B cell (primary cell): ENCODE data around the gene TSPAN8. TPM values are rescaled to one million over a fixed set of nuclear protein-coding genes. Genes with fewer than 3 reads are reported as not detected.
"Not testable (repeated sequence)": the region's sequence is repeated elsewhere in the genome, so short reads cannot be mapped to it uniquely, and the experiment has no call there.

Experiments
- ATAC-seq: fragments of 200-7000 bp; cut with Tn5 transposase; one replicate; pipeline ENCODE4 v1.10.0; 2021; ENCODE audit warnings: low read depth, mild to moderate bottlenecking, moderate number of reproducible peaks, moderate library complexity
- CTCF ChIA-PET: fragments of 350-600 bp; sonication (Branson Sonifier 250); formaldehyde crosslinking; loops from one replicate; lab custom pipeline; 2021; ENCODE audit warnings: antibody characterized with exemption, inconsistent platforms; lab: Charles Lee
- POLR2A ChIA-PET: fragments of 350-600 bp; sonication (Branson Sonifier 250); formaldehyde crosslinking; loops from one replicate; lab custom pipeline; 2021; ENCODE audit warnings: antibody characterized with exemption; lab: Charles Lee
- DNase-seq: peaks from one replicate; pipeline ENCODE4 v3.0.0; 2013
- H2AFZ ChIP-seq: 2 replicates; pipeline ENCODE4 v1.6.1; 2012; ENCODE audit warnings: mild to moderate bottlenecking, low read depth, low read length; ENCODE audit not compliant: insufficient read depth, poor library complexity, severe bottlenecking
- H3K27ac ChIP-seq, 2 donors: 1 replicate in 1 of 2; 2 replicates in 1 of 2; pipeline ENCODE4 v1.5.1; 2012 to 2013; ENCODE audit warnings: low read length in 2 of 2, mild to moderate bottlenecking in 2 of 2, moderate library complexity in 1 of 2
- H3K27me3 ChIP-seq, 4 experiments: fragments of 200-600 bp in 1 of 4; sonication (generic) in 1 of 4; replicated peaks in 1 of 4; 1 replicate in 2 of 4; 2 replicates in 2 of 4; pipeline versions ENCODE4 v1.6.1 to v1.7.0; 2013 to 2016; ENCODE audit warnings: low read length in 3 of 4, mild to moderate bottlenecking in 2 of 4, mixed read lengths in 1 of 4, moderate library complexity in 1 of 4; ENCODE audit not compliant: insufficient read depth in 4 of 4, control insufficient read depth in 3 of 4; ENCODE audit errors: control extremely low read depth in 1 of 4
- H3K36me3 ChIP-seq, 2 experiments: replicated peaks in 1 of 2; 1 replicate in 1 of 2; 2 replicates in 1 of 2; pipeline versions ENCODE4 v1.6.1 to v1.7.1; 2013; ENCODE audit warnings: low read length in 1 of 2; ENCODE audit not compliant: insufficient read depth in 2 of 2, control insufficient read depth in 1 of 2; ENCODE audit errors: control extremely low read depth in 1 of 2, extremely low read depth in 1 of 2
- H3K4me1 ChIP-seq, 2 donors: fragments of 200-600 bp in 1 of 2; sonication (generic) in 1 of 2; 1 replicate in 1 of 2; 2 replicates in 1 of 2; pipeline versions ENCODE4 v1.5.1 to v1.6.1; 2013 to 2017; ENCODE audit warnings: low read length in 2 of 2; ENCODE audit not compliant: control insufficient read depth in 2 of 2, insufficient read depth in 2 of 2
- H3K4me2 ChIP-seq: replicated peaks from 2 replicates; pipeline ENCODE3; 2012; ENCODE audit warnings: mild to moderate bottlenecking, low read depth, low read length; ENCODE audit not compliant: poor library complexity, severe bottlenecking
- H3K4me3 ChIP-seq, 5 experiments: fragments of 200-600 bp in 1 of 5; sonication (generic) in 1 of 5; 1 replicate in 3 of 5; 2 replicates in 2 of 5; pipeline versions ENCODE4 v1.5.1 to v1.7.0; 2011 to 2016; ENCODE audit warnings: low read length in 4 of 5, mild to moderate bottlenecking in 4 of 5, low read depth in 2 of 5, control low read depth in 1 of 5, moderate library complexity in 1 of 5; ENCODE audit not compliant: insufficient read depth in 1 of 5; ENCODE audit errors: control extremely low read depth in 1 of 5, extremely low read depth in 1 of 5
- H3K79me2 ChIP-seq: fragments of 200-600 bp; sonication (generic); one replicate; pipeline ENCODE4 v1.6.0; 2016; ENCODE audit warnings: low read length; ENCODE audit not compliant: control insufficient read depth, insufficient read depth
- H3K9ac ChIP-seq: fragments of 200-600 bp; sonication (generic); 2 replicates; pipeline ENCODE4 v1.6.1; 2017; ENCODE audit warnings: mild to moderate bottlenecking, low read length, moderate library complexity
- H3K9me3 ChIP-seq, 3 donors: one replicate each; pipeline versions ENCODE4 v1.6.1 to v1.7.1; 2013; ENCODE audit warnings: low read length in 2 of 3; ENCODE audit not compliant: control insufficient read depth in 2 of 3, insufficient read depth in 1 of 3; ENCODE audit errors: control extremely low read depth in 1 of 3
- H4K20me1 ChIP-seq: 2 replicates; pipeline ENCODE4 v1.6.0; 2012; ENCODE audit warnings: mild to moderate bottlenecking, low read length; ENCODE audit not compliant: insufficient read depth, control insufficient read depth, poor library complexity, severe bottlenecking
- H3K27ac Mint-ChIP-seq: one replicate; pipeline ENCODE4 v1.8.0; 2021; ENCODE audit warnings: mixed read lengths
- H3K27me3 Mint-ChIP-seq: one replicate; pipeline ENCODE4 v1.8.0; 2021; ENCODE audit warnings: mixed read lengths
- H3K4me1 Mint-ChIP-seq: one replicate; pipeline ENCODE4 v1.8.0; 2021; ENCODE audit warnings: mixed read lengths
- H3K4me3 Mint-ChIP-seq: one replicate; pipeline ENCODE4 v1.8.0; 2021; ENCODE audit warnings: mixed read lengths
- H3K9me3 Mint-ChIP-seq: one replicate; pipeline ENCODE4 v1.8.0; 2022; ENCODE audit warnings: mixed read lengths; ENCODE audit not compliant: insufficient read depth
- EZH2 ChIP-seq: IDR thresholded peaks from 2 replicates; pipeline ENCODE4 v1.6.1; 2012; ENCODE audit warnings: borderline replicate concordance, low read depth, mild to moderate bottlenecking, moderate library complexity, low read length; ENCODE audit not compliant: insufficient read depth, poor library complexity, severe bottlenecking
- WGBS: methylation state at CpG from one replicate; pipeline ENCODE4 v1.1.5; 2013; ENCODE audit warnings: missing lambda C conversion rate; ENCODE audit not compliant: insufficient coverage; 5-methylcytosine and 5-hydroxymethylcytosine counted together
- intact Hi-C: fragments of 100-400 bp; cut with micrococcal nuclease; formaldehyde crosslinking; loops from one replicate; pipeline ENCODE4 v1.10.0; 2022
- polyA plus RNA-seq: library from polyadenylated mRNA; depleted of rRNA; stranded (reverse); fragments of >200 nt; gene quantifications from 2 replicates; pipeline ENCODE4 v1.2.3, GENCODE V29; 2012
- total RNA-seq, 2 donors: library from RNA; stranded (reverse); fragments of 120-200 nt in 1 of 2; gene quantifications; 1 replicate in 1 of 2; 2 replicates in 1 of 2; pipeline versions ENCODE4 v1.2.3 to v1.2.4, GENCODE V29; 2013 to 2022
- TF ChIP-seq, protein P1 (sequence below): fragments of 200-600 bp; IDR thresholded peaks from one replicate; pipeline ENCODE4 v1.8.0; 2022; ENCODE audit warnings: antibody characterized with exemption, mild to moderate bottlenecking

Gene TSPAN8
- total and polyA plus RNA-seq, 2 donors (not counting 1 experiment from before 2014, with no cell fraction given) = not detected

DNA sequence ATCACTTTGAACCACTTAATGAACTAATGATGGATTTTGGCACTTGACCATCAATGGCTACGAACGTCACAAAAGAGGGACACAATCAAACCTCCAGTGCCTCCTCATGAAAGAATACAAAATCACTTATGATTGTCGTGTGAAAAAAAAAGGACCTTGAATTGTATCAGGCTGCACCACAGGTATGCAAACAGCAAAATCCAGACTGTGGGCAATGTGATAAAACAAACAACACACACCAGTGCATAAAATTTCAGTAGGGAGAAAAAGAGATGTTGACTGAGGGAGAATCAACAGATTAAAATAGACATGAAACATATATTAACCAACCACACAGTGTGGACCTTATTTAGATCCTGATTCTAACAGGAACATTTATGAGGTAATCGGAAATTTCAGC is 2.6 kb downstream of the TSPAN8 start:
- Histone ChIP-seq H3K4me1 (no peaks in the 10 kb centered on the region), H3K4me3 (no peak overlapping the region), H3K79me2 (no peaks in the 10 kb centered on the region), H3K27me3 (no peaks in the 10 kb centered on the region), H2AFZ (no peak overlapping the region), H3K9ac (no peak overlapping the region), H3K9me3 (no peaks in the 10 kb centered on the region), H3K36me3 (no peaks in the 10 kb centered on the region), H4K20me1 (no peaks in the 10 kb centered on the region), H3K27ac (no peak overlapping the region), H3K4me2 (no peak overlapping the region)
- no peaks in the 10 kb centered on the region for H3K27me3 Mint-ChIP-seq
- no peak for DNase-seq
- H3K4me1 Mint-ChIP-seq = no peaks in the 10 kb centered on the region
- H3K9me3 Mint-ChIP-seq = peaks cover 6% of the 10 kb centered on the region
- ChIA-PET POLR2A (no interaction called here), CTCF (no interaction called here)
- WGBS = 100% methylated on average over 2 of the region's 4 CpGs
- intact Hi-C loops = no loop called here
- TF ChIP-seq, protein P1, sequence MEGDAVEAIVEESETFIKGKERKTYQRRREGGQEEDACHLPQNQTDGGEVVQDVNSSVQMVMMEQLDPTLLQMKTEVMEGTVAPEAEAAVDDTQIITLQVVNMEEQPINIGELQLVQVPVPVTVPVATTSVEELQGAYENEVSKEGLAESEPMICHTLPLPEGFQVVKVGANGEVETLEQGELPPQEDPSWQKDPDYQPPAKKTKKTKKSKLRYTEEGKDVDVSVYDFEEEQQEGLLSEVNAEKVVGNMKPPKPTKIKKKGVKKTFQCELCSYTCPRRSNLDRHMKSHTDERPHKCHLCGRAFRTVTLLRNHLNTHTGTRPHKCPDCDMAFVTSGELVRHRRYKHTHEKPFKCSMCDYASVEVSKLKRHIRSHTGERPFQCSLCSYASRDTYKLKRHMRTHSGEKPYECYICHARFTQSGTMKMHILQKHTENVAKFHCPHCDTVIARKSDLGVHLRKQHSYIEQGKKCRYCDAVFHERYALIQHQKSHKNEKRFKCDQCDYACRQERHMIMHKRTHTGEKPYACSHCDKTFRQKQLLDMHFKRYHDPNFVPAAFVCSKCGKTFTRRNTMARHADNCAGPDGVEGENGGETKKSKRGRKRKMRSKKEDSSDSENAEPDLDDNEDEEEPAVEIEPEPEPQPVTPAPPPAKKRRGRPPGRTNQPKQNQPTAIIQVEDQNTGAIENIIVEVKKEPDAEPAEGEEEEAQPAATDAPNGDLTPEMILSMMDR = no peak
- no peak for TF ChIP-seq EZH2
- ATAC-seq = no peak
- no peak overlapping the region for H3K4me3 Mint-ChIP-seq
- no peak overlapping the region for H3K27ac Mint-ChIP-seq

DNA sequence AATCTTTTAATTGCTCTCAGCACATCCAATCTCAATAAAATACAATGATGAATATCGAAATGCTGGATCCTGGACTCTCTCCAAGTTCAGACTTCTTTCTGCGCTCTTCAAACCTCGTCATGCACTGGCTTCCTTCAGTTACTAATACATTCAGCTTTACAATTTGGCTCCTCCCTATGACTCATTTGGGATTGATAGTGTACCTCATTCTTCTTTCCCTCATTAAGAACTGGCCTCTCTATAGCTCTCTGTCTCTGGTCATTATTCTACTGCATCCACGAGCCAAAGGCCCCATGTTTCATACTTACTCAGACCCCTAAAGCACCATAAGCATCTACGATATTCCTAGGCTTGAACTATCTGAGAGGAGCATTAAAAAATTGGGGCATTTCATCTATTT is 4.9 kb downstream of the TSPAN8 start:
- POLR2A ChIA-PET = no interaction called here
- Mint-ChIP-seq H3K27ac (no peak overlapping the region), H3K4me3 (no peak overlapping the region), H3K4me1 (no peaks in the 10 kb centered on the region), H3K9me3 (peaks cover 8% of the 10 kb centered on the region), H3K27me3 (no peaks in the 10 kb centered on the region)
- Histone ChIP-seq H3K4me2 (no peak overlapping the region), H3K4me3 (no peak overlapping the region), H3K27me3 (no peaks in the 10 kb centered on the region), H4K20me1 (no peaks in the 10 kb centered on the region), H3K27ac (no peak overlapping the region), H3K79me2 (no peaks in the 10 kb centered on the region), H3K36me3 (no peaks in the 10 kb centered on the region), H2AFZ (no peak overlapping the region), H3K9ac (no peak overlapping the region), H3K4me1 (no peaks in the 10 kb centered on the region), H3K9me3 (no peaks in the 10 kb centered on the region)
- no peak for ATAC-seq
- intact Hi-C loops = no loop called here
- no peak for DNase-seq
- WGBS = 73% methylated on average over 2 of the region's 5 CpGs
- no peak for TF ChIP-seq EZH2
- TF ChIP-seq, protein P1 = no peak
- CTCF ChIA-PET = no interaction called here

DNA sequence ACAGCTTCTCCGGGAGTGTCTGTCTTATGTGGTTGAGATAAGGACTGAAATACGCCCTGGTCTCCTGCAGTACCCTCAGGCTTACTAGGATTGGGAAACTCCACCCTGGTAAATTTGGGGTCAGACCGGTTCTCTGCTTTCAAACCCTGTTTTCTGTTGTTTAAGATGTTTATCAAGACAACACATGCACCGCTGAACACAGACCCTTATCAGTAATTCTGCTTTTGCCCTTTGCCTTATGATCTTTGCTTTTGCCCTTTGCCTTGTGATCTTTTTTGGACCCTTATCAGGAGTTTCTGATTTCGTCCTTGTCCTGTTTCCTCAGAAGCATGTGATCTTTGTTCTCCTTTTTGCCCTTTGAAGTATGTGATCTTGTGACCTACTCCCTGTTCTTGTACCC is 7.8 kb downstream of the TSPAN8 start:
- H3K4me1 Mint-ChIP-seq, H3K4me3 ChIP-seq, H3K79me2 ChIP-seq, ATAC-seq, H4K20me1 ChIP-seq, H3K9me3 ChIP-seq, H3K9me3 Mint-ChIP-seq, H3K4me3 Mint-ChIP-seq, H3K4me2 ChIP-seq, H3K27me3 ChIP-seq, DNase-seq, H3K4me1 ChIP-seq, H3K9ac ChIP-seq, H3K36me3 ChIP-seq, H3K27ac Mint-ChIP-seq, H2AFZ ChIP-seq, intact Hi-C loops, POLR2A ChIA-PET, H3K27me3 Mint-ChIP-seq, CTCF ChIA-PET, H3K27ac ChIP-seq: not testable (repeated sequence)
- 93% methylated on average over 3 of the region's 5 CpGs for WGBS
